Activated gamma-delta T cell treated with Interleukin-2 at 50 U/mL for 16 hours (primary cell): ENCODE results near the gene GPR161.
"Not testable (repeated sequence)": the region's sequence is repeated elsewhere in the genome, so short reads cannot be mapped to it uniquely, and the experiment has no call there.

Experiments
- DNase-seq: peaks from one replicate; pipeline ENCODE4 v3.0.0-alpha.2; 2020

GPR161 gene, protein sequence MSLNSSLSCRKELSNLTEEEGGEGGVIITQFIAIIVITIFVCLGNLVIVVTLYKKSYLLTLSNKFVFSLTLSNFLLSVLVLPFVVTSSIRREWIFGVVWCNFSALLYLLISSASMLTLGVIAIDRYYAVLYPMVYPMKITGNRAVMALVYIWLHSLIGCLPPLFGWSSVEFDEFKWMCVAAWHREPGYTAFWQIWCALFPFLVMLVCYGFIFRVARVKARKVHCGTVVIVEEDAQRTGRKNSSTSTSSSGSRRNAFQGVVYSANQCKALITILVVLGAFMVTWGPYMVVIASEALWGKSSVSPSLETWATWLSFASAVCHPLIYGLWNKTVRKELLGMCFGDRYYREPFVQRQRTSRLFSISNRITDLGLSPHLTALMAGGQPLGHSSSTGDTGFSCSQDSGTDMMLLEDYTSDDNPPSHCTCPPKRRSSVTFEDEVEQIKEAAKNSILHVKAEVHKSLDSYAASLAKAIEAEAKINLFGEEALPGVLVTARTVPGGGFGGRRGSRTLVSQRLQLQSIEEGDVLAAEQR

GRCh38 chr1:168136709-168137514 is at the start of gene GPR161:
TSS of gene GPR161 (minus strand) at chr1:168136930. CDS start at chr1:168104850, 32,080 bp downstream.
- DNase-seq: peak; percentile 7

DNA sequence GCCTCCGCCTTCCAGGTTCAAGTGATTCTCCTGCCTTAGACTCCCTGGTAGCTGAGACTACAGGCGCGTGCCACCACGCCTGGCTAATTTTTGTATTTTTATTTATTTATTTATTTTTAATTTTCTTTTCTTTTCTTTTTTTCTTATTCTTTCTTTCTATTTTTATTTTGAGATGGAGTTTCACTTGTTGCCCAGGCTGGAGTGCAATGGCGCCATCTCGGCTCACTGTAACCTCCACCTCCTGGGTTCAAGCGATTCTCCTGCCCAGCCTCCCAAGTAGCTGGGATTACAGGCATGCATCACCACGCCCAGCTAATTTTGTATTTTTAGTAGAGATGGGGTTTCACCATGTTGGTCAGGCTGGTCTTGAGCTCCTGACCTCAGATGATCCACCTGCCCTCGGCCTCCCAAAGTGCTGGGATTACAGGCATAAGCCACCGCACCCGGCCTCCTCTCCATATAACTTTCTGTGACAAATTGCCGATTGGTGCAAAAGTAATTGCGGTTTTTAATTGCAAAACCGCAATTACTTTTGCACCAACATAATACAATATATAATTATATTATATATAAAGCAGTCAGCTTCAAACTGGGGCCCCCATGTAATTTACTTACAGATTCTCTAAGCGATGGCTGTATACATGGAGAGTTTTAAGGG is 44.5 kb upstream of the GPR161 start:
- not testable (repeated sequence) for DNase-seq

GRCh38 chr1:168180148-168180524 is 43.4 kb upstream of the GPR161 start:
- DNase-seq: no peak

GRCh38 chr1:168179438-168180147 is 42.9 kb upstream of the GPR161 start:
- no peak for DNase-seq

- peak; percentile 92 for DNase-seq
Observed at GRCh38 chr1:168178638-168179437, 42.1 kb upstream of the GPR161 start, which contains the start of gene TIPRL. TSS of gene TIPRL (plus strand) at chr1:168178962. CDS start at chr1:168179078, 116 bp downstream.

DNA sequence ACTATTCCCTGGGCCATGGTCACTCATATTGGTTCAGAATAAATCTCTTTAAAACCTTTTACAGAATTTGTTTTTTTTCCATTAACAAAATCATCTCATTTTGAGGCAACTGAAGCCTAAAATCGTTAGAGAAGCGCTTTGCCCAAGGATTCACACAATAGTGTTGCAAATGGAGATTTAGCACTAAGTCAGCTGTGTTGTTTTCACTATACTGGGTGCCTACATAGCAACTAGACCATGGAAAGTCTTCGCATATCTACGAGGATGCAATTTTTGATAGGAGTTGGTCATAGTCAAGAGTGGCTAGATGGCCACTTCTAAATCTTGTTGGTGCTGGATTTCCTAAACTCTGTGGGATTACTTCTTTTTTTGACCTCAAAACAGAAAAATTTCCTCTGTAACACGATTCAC is 41.5 kb upstream of the GPR161 start:
- DNase-seq: no peak

DNA sequence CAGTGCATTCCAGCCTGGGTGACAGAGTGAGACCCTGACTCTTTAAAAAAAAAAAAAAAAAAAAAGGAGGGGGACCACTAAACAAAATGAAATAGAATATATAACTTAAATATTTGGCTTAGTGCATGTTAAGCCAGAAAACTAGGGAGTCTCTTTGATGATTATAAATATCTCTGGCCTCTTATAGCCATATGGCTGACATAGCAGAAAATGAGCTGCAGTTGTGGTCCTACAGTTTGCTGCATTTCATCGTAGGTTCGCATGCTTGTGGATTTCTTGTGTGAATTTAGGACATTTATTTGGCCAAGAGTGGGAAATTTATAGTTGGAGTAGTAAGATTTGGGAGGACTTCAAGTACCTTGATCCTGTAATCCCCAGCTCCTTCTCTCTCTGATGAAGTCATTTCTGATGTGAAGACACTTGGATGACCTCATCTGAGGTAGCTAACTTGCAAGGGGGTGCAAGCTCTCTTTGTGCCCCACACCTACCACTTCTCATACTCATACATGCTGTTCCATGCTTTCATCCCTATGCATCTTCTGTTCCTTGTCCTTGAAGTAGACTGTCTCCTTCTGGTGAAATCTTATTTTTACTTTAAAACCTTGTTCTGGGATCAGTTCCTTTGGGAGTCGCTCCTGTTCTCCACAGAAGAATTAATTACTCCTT is 35.7 kb upstream of the GPR161 start:
- DNase-seq: no peak

DNA sequence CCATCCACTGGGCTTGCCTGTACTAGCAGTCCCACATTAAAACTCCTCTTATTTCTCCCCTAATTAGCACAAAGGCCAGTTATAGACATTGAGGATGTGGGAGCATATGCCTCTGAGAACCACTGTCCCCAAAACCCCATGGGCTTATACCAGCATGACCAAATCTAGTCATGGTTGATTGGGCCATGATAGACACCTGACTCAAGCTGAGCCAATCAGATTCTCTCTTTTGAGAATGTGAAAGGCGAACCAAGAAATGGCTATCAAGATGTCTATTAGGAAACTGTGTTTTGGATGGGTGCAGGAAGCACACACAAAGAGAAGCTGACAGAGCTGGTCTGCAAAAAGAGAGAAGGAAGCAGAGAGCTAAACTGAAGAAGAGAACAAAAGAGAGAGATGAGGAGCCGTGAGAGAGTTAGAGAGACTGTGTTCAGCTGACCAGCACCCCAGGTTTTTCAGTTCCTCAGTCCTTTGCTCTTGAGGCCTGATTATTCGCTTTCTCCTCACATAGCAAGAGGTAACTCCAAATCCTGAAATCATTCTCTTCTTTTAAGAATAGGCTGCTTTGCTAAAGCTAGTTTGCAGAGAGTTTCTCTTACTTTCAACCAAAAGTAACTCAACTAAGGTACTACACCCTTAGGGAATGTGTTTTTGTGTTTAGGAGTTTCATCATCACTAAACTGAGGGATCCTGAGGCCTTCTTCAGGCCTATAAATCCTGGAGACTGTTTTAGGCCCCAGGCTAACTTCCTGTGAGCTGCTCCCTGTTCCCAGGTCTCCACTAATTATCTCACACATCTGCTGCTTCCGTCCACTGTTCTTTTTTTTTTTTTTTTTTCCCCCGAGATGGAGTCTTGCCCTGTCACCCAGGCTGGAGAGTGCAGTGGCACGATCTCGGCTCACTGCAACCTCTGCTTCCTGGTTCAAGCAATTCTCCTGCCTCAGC is 34.1 kb upstream of the GPR161 start:
- DNase-seq: no peak

DNA sequence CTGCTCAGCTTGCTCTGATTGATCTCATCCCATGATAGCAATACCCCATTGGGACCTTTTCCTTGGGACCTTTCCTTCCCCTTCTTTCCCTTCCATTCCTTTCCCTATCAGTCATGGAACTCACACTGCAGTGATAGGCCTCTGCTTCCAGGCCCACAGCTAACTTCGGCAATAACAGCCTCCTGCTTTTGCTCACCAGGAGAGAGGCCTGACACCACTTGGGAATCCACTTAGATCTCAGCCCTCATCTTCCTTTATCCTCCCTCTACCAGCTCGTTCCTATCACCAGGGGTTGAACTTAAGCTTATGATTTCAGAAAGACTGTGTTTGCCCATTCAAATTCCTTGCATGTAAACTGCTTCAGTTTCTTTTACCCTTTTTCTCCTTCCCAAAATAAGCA is 31.1 kb upstream of the GPR161 start:
- DNase-seq: no peak

- DNase-seq: no peak
Observed at GRCh38 chr1:168164771-168165170, 28.0 kb upstream of the GPR161 start.

DNA sequence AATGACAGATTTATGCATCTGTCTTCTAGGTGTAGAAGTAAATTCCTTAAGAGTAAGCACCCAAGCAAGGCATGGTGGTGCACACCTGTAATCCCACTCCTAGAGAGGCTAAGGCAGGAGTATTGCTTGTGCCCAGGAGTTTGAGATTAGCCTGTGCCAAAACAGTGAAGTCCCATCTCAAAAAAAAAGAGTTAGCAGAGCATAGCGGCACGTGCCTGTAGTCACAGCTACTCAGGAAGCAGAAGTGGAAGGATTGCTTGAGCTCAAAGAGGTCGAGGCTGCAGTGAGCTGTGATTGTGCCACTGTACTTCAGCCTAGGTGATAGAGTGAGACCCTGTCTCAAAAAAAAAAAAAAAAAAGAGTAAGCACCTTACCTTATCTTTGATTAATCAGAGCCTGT is 26.9 kb upstream of the GPR161 start:
- no peak for DNase-seq

- no peak for DNase-seq
Observed at GRCh38 chr1:168161459-168161858, 24.7 kb upstream of the GPR161 start.

DNA sequence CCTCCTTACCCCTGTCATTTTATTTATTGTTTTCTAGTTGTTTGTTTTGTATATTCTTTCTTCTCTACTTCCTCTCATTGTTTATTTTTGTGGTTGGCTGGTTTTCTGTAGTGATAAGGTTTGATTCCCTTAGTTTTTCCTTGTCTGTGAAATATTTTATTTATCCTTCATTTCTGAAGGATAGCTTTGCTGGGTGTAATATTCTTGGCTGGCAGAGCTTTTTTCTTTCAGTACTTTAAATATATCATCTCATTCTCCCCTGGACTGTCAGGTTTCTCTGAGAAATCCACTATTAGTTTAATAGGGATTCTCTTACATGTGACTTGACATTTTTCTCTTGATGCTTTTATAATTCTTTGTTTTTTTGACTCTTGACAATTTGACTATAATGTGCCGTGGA is 23.2 kb upstream of the GPR161 start:
- no peak for DNase-seq

- DNase-seq: no peak
Observed at GRCh38 chr1:168159251-168159650, 22.5 kb upstream of the GPR161 start.

- no peak for DNase-seq
Observed at GRCh38 chr1:168157638-168158037, 20.9 kb upstream of the GPR161 start.

- DNase-seq: no peak
Observed at GRCh38 chr1:168155910-168156309, 19.2 kb upstream of the GPR161 start.

DNA sequence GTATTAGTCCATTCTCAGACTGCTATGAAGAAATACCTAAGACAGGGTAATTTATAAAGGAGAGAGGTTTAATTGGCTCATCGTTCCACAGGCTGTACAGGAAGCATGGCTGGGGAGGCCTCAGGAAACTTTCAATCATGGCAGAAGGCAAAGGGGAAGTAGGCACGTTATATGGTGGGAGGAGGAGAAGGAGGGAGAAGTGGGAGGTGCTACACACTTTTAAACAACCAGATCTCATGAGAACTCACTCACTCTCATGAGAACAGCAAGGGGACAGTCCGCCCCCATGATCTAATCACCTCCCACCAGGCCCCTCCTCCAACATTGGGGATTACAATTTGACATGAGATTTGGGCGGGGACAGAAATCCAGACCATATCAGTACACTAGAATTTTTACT is 18.0 kb upstream of the GPR161 start:
- not testable (repeated sequence) for DNase-seq

DNA sequence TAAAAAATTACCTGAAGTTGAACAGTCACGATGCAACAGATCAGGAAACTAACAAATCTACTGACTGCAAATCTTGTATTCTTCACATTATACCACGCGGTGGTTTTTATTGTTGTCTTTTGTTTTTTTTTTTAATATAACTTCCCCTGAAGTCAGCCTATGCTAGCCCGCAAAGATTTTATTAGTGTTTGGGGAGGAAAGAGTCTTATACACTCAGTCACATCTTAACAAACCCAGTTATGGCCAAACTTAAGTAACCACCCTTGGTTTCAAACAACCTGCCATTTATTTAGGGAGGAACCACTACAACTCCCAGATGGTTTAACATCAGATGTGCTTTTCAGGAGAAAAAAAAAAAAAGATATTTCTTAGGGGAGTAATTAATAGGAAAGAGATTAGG is 15.2 kb upstream of the GPR161 start:
- DNase-seq: no peak

DNA sequence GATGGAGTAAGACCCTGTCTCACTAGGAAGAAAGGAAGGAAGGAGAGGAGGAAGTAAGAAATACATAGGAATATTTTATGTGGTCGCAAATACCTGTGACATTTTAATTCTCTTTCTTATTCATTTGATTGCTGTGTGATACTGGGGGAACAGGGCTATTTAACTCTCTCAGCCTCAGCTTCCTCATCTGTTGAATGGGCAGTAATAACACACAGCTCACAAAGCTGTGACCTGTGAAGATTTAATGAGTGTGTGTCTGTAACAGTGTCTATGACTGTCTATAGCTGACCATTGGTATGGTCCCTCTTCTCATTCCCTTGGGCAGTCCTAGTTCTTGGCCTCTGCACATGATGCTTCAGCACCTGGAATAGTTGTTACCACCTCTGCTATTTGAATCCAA is 13.6 kb upstream of the GPR161 start:
- DNase-seq: no peak

DNA sequence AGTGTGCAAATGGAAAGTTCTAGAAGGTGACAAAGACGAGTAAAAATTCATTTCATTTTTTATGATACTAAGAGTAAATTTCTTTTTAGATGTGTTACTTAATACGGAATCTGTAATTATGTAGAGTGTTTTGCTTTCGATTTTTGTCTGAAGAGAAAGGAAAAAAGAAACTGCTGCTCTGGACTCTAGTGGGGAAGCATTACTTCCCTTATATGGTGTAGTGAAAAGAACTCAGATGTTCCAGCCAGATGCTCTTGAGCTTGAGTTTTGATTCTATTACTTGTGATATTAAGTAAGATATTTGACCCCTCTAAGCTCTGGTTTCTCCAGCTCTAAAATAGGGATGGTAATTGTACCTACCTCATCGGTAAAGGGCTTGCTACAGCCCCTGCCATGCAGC is 12.2 kb upstream of the GPR161 start:
- no peak for DNase-seq
